ENCODE results near the gene PYROXD2.

The PYROXD2 gene

DNA sequence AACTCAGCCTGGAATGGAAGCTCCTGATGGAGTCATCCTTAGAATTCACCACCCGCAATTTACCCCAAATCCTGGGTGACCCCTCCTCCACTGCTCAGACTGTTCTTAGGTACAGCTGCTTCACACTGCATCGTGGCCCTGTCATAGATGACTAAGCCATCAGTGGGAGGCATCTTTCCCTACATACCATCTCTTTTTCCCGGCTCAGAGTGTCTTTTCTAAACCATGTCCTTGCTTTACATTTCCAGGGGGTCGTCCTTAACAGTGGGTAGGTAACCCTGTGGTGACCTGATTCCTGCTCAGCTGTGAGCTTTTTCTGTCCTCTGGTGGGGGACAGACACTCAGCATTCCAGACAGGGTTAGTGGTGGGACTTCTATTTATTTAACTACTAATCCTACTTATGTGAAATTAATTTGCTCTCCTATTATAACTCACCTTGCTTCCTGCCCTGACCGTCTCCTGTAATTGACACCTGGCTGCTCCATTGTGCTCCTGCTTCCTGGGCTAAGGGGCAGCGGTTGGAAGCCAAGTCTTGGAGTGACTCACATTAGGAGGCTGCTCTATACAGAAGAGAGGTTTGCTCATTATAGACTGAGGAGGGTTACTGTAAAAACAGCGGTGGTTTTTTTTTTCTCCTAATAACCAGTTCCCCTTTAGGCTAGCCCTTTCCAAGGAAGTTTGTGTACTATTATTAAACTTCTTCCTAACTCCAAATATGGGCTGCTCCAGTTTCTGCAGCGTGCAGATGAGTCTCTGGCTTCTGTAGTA lies 40.6 kb downstream of the PYROXD2 start:
- DNase-seq (ENCODE audit: low read depth), result peak; percentile 51

GRCh38 chr10:98373260-98374040 lies 41.5 kb downstream of the PYROXD2 start:
- TF ChIP-seq, protein P1, sequence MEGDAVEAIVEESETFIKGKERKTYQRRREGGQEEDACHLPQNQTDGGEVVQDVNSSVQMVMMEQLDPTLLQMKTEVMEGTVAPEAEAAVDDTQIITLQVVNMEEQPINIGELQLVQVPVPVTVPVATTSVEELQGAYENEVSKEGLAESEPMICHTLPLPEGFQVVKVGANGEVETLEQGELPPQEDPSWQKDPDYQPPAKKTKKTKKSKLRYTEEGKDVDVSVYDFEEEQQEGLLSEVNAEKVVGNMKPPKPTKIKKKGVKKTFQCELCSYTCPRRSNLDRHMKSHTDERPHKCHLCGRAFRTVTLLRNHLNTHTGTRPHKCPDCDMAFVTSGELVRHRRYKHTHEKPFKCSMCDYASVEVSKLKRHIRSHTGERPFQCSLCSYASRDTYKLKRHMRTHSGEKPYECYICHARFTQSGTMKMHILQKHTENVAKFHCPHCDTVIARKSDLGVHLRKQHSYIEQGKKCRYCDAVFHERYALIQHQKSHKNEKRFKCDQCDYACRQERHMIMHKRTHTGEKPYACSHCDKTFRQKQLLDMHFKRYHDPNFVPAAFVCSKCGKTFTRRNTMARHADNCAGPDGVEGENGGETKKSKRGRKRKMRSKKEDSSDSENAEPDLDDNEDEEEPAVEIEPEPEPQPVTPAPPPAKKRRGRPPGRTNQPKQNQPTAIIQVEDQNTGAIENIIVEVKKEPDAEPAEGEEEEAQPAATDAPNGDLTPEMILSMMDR (conservative IDR thresholded peaks at IDR 0.05; ENCODE audit: low read length), result no peak
- H3K4me3 ChIP-seq (ENCODE audit: low read length), result no peak overlapping the region
- no peak for DNase-seq (ENCODE audit: low read depth)

More for the DNA sequence above, 40.6 kb downstream of the PYROXD2 start:
- no peak overlapping the region for H3K4me3 ChIP-seq (ENCODE audit: low read length)
- TF ChIP-seq, protein P1 (conservative IDR thresholded peaks at IDR 0.05; ENCODE audit: low read length), result no peak

DNA sequence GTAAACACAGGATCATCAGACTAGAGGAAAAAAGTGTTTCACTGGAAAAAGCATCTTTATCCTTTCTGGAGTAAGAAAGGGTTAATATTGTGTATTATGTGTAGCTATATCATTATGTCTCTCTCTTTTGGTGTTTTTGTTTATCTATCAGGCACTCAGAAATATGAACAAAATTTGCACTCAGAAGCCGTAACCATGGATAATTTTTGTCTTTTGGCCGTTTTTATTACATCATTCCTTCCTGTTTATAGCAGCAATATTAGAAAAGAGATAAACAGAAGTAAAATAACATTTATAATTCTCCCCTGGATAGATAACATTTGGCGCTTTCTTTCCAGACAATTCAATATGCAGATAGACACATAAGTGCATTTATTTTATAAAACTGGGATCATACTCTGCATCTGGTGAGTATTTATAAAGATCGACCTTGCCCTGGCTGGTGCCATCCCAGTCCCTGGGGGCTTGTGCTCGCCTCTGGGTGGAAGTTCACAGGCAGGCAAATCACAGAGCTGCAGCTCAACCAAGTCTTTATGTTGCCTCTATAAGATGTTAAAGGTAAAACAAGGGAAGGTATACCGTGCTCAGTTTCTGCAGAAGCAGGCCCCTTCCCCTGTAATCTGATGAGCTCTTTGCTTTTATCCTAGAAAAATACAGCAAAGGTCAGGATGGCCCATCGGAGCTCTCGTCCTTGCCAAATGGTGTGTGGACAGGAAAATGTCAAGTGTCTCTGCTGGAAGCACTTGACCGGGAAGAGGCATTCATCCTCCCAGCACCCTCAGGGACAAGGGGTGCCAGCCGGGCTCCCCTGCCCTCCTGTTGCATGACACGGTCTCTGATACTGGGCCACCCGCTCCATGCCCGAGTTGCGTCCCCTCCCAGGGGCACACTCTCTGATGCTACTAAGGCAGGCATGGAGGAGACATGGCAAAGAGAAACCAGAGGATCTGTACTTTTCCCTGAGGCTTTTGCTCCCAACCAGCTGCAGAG lies 43.9 kb downstream of the PYROXD2 start:
- no peak overlapping the region for H3K4me3 ChIP-seq (ENCODE audit: low read length)
- TF ChIP-seq, protein P1 (conservative IDR thresholded peaks at IDR 0.05; ENCODE audit: low read length), result no peak
- DNase-seq (ENCODE audit: low read depth), result no peak

GRCh38 chr10:98369801-98370200 lies 45.2 kb downstream of the PYROXD2 start:
- DNase-seq (ENCODE audit: low read depth), result no peak
- no peak overlapping the region for H3K4me3 ChIP-seq (ENCODE audit: low read length)
- TF ChIP-seq, protein P1 (conservative IDR thresholded peaks at IDR 0.05; ENCODE audit: low read length), result no peak

DNA sequence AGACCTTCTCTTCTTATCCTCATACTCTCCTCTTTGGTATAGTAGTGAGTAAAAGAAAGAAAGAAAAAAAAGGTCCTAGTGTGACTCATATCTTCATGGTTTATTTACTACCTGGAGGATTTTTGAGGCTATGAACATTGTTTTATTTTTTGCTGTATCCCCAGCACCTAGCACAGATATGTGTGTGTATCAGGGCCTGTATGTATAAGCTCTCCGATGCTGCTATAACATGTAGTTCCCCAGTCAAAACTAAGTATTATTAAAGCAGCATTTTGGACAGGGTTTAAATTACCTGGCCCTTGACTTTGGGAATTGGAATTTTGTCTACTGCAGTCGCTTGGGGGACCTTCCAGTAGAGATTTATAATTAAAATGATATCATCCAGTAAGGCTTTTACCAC lies 46.3 kb downstream of the PYROXD2 start:
- no peak overlapping the region for H3K4me3 ChIP-seq (ENCODE audit: low read length)
- TF ChIP-seq, protein P1 (conservative IDR thresholded peaks at IDR 0.05; ENCODE audit: low read length), result no peak
- DNase-seq (ENCODE audit: low read depth), result no peak

GRCh38 chr10:98367604-98368451 lies 47.2 kb downstream of the PYROXD2 start:
- TF ChIP-seq, protein P1 (conservative IDR thresholded peaks at IDR 0.05; ENCODE audit: low read length), result no peak
- no peak for DNase-seq (ENCODE audit: low read depth)
- H3K4me3 ChIP-seq (ENCODE audit: low read length), result no peak overlapping the region

All from AG10803 (cell line).